Gastrocnemius medialis (tissue), 4 donors: Measurements from ENCODE around the gene HLA-DPB1. TPM values are rescaled to one million over a fixed set of nuclear protein-coding genes. Genes with fewer than 3 reads are reported as not detected.

Experiments
- ATAC-seq, 2 donors: fragments of 150-250 bp; one replicate each; pipeline ENCODE4 v1.9.1; 2016
- DNase-seq, 2 donors: peaks; one replicate each; pipeline ENCODE4 v3.0.0-alpha.2; 2019
- H3K27ac ChIP-seq, 4 donors: fragments of 200-600 bp; sonication (generic); 1 replicate in 1 of 4; 2 replicates in 3 of 4; pipeline ENCODE4 v1.5.1; 2016 to 2018; ENCODE audit warnings: mild to moderate bottlenecking in 2 of 4, moderate library complexity in 1 of 4
- H3K27me3 ChIP-seq, 3 donors: fragments of 200-600 bp; sonication (generic) in 2 of 3; 1 replicate in 1 of 3; 2 replicates in 2 of 3; pipeline versions ENCODE4 v1.5.1 to v1.6.0; 2016 to 2019; ENCODE audit warnings: mild to moderate bottlenecking in 1 of 3, moderate library complexity in 1 of 3
- H3K36me3 ChIP-seq, 2 donors: fragments of 200-600 bp; sonication (generic) in 1 of 2; one replicate each; pipeline ENCODE4 v1.5.1; 2017 to 2018
- H3K4me1 ChIP-seq, 2 donors: fragments of 200-600 bp; sonication (generic) in 1 of 2; one replicate each; pipeline ENCODE4 v1.5.1; 2016 to 2017; ENCODE audit warnings: mild to moderate bottlenecking in 2 of 2
- H3K4me3 ChIP-seq, 4 donors: fragments of 200-600 bp; sonication (generic) in 3 of 4; 1 replicate in 1 of 4; 2 replicates in 3 of 4; pipeline ENCODE4 v1.5.1; 2016 to 2019; ENCODE audit warnings: mild to moderate bottlenecking in 2 of 4
- H3K9me3 ChIP-seq, 3 donors: fragments of 200-600 bp; sonication (generic) in 2 of 3; 1 replicate in 1 of 3; 2 replicates in 2 of 3; pipeline ENCODE4 v1.5.1; 2016 to 2019
- POLR2A ChIP-seq, 2 donors: fragments of 450-650 bp; IDR thresholded peaks; one replicate each; pipeline ENCODE4 v1.6.1; 2017; ENCODE audit warnings: antibody characterized with exemption in 2 of 2, mild to moderate bottlenecking in 2 of 2, moderate library complexity in 2 of 2
- in situ Hi-C, 4 donors: fragments of 200-750 bp; cut with MboI; loops; one replicate each; pipeline versions ENCODE4 v1.15.0 to v1.8.0; 2017; ENCODE audit warnings: low sequenced_read_pairs in 4 of 4
- intact Hi-C: fragments of 100-400 bp; cut with DNase I; formaldehyde crosslinking; loops from one replicate; pipeline ENCODE4 v1.15.1; 2023; ENCODE audit warnings: low total_unique reads
- total RNA-seq, 4 donors: library from RNA; depleted of rRNA; stranded (reverse); fragments of >200 nt; gene quantifications; one replicate each; pipeline versions ENCODE4 v1.1.0 to v1.2.3, GENCODE V29; 2016
- TF ChIP-seq, protein P1 (sequence below), 5 experiments: fragments of 450-650 bp in 3 of 5; fragments of 200-600 bp in 2 of 5; sonication (generic) in 2 of 5; IDR thresholded peaks in 4 of 5; conservative IDR thresholded peaks in 1 of 5; 1 replicate in 4 of 5; 2 replicates in 1 of 5; pipeline ENCODE4 v1.5.1; 2016 to 2019; ENCODE audit warnings: antibody characterized with exemption in 5 of 5, mild to moderate bottlenecking in 3 of 5, moderate library complexity in 3 of 5

HLA-DPB1 gene
- total RNA-seq, 4 donors from 2014 or later = 16.7 to 52.1 (median 23.5) TPM

DNA sequence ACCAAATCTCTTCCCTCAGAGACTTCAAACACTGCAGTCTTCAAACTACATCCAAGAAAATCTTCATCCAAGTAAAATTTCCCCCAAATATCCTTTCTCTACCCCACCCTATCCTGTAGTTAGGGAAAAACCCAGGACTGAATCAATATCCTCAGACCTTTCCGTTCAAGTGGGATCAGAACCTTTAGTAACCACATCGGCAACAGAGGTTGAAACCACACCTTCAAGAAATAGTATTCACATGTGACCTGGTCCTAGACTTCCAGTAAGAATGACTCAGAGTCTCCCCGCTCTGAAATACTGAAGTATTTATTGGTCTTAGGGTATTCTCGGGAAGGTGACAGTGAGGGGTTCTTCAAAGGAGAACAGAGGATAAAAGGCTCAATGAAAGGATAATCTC is 11.1 kb upstream of the HLA-DPB1 start:
- intact Hi-C loops = no loop called here
- TF ChIP-seq POLR2A (IDR thresholded peaks at IDR 0.05) = no peak
- TF ChIP-seq, protein P1, sequence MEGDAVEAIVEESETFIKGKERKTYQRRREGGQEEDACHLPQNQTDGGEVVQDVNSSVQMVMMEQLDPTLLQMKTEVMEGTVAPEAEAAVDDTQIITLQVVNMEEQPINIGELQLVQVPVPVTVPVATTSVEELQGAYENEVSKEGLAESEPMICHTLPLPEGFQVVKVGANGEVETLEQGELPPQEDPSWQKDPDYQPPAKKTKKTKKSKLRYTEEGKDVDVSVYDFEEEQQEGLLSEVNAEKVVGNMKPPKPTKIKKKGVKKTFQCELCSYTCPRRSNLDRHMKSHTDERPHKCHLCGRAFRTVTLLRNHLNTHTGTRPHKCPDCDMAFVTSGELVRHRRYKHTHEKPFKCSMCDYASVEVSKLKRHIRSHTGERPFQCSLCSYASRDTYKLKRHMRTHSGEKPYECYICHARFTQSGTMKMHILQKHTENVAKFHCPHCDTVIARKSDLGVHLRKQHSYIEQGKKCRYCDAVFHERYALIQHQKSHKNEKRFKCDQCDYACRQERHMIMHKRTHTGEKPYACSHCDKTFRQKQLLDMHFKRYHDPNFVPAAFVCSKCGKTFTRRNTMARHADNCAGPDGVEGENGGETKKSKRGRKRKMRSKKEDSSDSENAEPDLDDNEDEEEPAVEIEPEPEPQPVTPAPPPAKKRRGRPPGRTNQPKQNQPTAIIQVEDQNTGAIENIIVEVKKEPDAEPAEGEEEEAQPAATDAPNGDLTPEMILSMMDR (IDR thresholded peaks at IDR 0.05 in 4 of 5, conservative IDR thresholded peaks at IDR 0.05 in 1 of 5) = no peak
- H3K27ac ChIP-seq = no peak overlapping the region
- no peak for DNase-seq
- H3K27me3 ChIP-seq = peaks cover 0 to 3% (median 0%) of the 10 kb centered on the region in 3 donors
- no peak overlapping the region for H3K4me3 ChIP-seq
- no peaks in the 10 kb centered on the region for H3K9me3 ChIP-seq
- H3K4me1 ChIP-seq = no peaks in the 10 kb centered on the region
- ATAC-seq = no peak
- H3K36me3 ChIP-seq = no peaks in the 10 kb centered on the region
- in situ Hi-C loops = no loop called here

DNA sequence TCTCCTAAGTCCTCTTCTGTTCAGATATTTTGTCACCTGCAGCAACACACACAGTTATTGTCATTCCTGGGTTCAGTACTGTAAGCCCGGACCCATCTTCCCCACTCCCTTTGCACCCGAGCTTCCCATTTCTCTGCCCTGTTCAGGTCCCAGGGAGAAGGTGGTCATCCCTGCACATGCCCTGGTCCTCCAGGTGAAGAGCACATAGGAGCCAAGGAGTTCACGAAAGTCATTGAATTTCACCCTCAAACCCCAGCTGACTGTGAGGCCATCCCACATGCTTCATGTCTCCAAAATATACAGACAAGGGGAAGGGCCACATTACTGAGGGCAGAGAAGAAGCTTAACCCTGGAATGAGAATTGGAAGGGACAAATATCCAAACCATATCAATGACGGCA is 10.5 kb upstream of the HLA-DPB1 start:
- H3K4me3 ChIP-seq = no peak overlapping the region
- peaks cover 0 to 3% (median 0%) of the 10 kb centered on the region in 3 donors for H3K27me3 ChIP-seq
- DNase-seq (no peak), ATAC-seq (no peak)
- no peak overlapping the region for H3K27ac ChIP-seq
- TF ChIP-seq, protein P1 (IDR thresholded peaks at IDR 0.05 in 4 of 5, conservative IDR thresholded peaks at IDR 0.05 in 1 of 5) = no peak
- no peak for TF ChIP-seq POLR2A (IDR thresholded peaks at IDR 0.05)
- H3K4me1 ChIP-seq = no peaks in the 10 kb centered on the region
- in situ Hi-C loops = no loop called here
- no peaks in the 10 kb centered on the region for H3K9me3 ChIP-seq
- H3K36me3 ChIP-seq = no peaks in the 10 kb centered on the region
- intact Hi-C loops = no loop called here

DNA sequence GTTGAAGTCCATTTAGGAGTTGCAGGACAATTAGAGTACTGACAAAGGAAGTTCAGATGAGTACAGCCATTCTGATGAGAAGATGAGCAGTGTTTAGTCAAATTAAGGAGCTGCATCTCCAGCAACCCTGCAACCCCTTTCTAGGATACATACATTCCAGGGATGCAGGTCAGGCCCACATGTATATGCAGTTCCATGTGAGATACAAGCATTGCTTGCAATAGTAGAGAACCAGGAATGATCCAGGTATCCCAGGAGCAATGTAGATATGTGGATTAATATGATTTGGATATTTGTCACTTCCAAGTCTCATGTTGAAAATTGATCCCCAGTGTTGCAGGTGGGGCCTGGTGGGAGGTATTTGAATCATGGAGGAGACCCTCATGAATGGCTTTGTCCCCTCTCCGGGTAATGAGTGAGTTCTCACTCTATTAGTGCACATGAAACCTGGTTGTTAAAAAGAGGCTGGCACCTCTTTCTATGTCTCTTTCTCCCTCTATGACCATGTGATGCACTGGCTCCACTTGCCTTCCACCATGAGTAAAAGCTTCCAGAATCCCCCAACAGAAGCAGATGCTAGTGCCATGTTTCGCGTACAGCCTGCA is 8.8 kb upstream of the HLA-DPB1 start:
- Histone ChIP-seq H3K27me3 (peaks cover 0 to 3% (median 0%) of the 10 kb centered on the region in 3 donors), H3K36me3 (no peaks in the 10 kb centered on the region), H3K9me3 (no peaks in the 10 kb centered on the region), H3K27ac (no peak overlapping the region), H3K4me1 (no peaks in the 10 kb centered on the region), H3K4me3 (no peak overlapping the region)
- intact Hi-C loops (no loop called here), in situ Hi-C loops (no loop called here)
- ATAC-seq (no peak), DNase-seq (no peak)
- no peak for TF ChIP-seq POLR2A (IDR thresholded peaks at IDR 0.05)
- TF ChIP-seq, protein P1 (IDR thresholded peaks at IDR 0.05 in 4 of 5, conservative IDR thresholded peaks at IDR 0.05 in 1 of 5) = no peak

DNA sequence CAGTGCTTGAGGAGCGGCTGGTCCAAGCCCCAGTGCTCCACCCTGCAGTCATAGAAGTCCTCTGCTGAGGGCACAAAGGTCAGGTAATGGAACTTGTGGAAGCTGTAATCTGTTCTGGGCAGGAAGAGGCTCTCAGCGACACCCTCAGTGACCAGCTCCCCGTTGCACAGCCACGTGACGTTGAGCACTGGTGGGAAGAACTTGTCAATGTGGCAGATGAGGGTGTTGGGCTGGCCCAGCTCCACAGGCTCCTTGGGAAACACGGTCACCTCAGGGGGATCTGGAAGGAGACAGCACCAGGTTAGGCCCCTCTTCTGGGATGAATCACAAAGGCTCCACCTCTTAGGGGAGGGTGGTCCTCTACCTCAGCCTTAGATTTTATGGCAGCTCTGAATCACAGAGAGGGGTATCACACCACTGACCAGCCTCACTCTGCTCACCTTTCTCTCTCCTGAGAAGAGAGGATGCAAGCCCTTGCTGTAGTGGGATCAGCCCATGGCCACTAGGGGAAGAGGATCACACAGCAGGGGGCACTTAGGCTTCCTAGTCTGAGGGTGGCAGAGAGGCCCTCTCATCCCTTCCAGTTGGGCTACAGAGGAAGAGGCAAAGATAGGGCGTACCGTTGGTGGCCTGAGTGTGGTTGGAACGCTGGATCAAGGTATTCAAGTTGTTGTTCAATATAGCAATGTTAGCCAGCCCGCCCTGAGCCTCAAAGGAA is 6.6 kb upstream of the HLA-DPB1 start:
- no peak overlapping the region for H3K4me3 ChIP-seq
- H3K4me1 ChIP-seq = no peaks in the 10 kb centered on the region
- no peaks in the 10 kb centered on the region for H3K27me3 ChIP-seq
- ATAC-seq (no peak), DNase-seq (no peak)
- H3K9me3 ChIP-seq = no peaks in the 10 kb centered on the region
- intact Hi-C loops (no loop called here), in situ Hi-C loops (no loop called here)
- no peaks in the 10 kb centered on the region for H3K36me3 ChIP-seq
- no peak for TF ChIP-seq POLR2A (IDR thresholded peaks at IDR 0.05)
- TF ChIP-seq, protein P1 (IDR thresholded peaks at IDR 0.05 in 4 of 5, conservative IDR thresholded peaks at IDR 0.05 in 1 of 5) = no peak
- no peak overlapping the region for H3K27ac ChIP-seq
